Midbrain (tissue), 1 donor: Measurements from ENCODE around the gene SDF2.
"Not testable (repeated sequence)": the region's sequence is repeated elsewhere in the genome, so short reads cannot be mapped to it uniquely, and the experiment has no call there.

ENCODE experiments used
- DNase-seq: peaks from one replicate; lab custom pipeline; 2025; lab: John Stamatoyannopoulos, UW

The SDF2 gene

GRCh38 chr17:28684963-28685362, 23.3 kb upstream of the SDF2 start:
- peak; percentile 91 for DNase-seq

- DNase-seq = no peak
These were observed 20.9 kb upstream of the SDF2 start for GRCh38 chr17:28682655-28683054.

- no peak for DNase-seq
These were observed 14.3 kb upstream of the SDF2 start for GRCh38 chr17:28675980-28676379.

- DNase-seq = no peak
These were observed 13.8 kb upstream of the SDF2 start for GRCh38 chr17:28675490-28675889.

- no peak for DNase-seq
These were observed 8.2 kb upstream of the SDF2 start for GRCh38 chr17:28669918-28670317.

- DNase-seq = no peak
These were observed 6.2 kb upstream of the SDF2 start for GRCh38 chr17:28667870-28668269.

GRCh38 chr17:28665994-28666393, 4.3 kb upstream of the SDF2 start:
- no peak for DNase-seq

- no peak for DNase-seq
These were observed 2.0 kb upstream of the SDF2 start for GRCh38 chr17:28663723-28664122.

- no peak for DNase-seq
These were observed 772 bp upstream of the SDF2 start for GRCh38 chr17:28662527-28662829.

- not testable (repeated sequence) for DNase-seq
These were observed 2.2 kb downstream of the SDF2 start for GRCh38 chr17:28659497-28659881.

- DNase-seq = not testable (repeated sequence)
These were observed 2.8 kb downstream of the SDF2 start for GRCh38 chr17:28658766-28659496.

GRCh38 chr17:28658342-28658741, 3.4 kb downstream of the SDF2 start:
- not testable (repeated sequence) for DNase-seq

- no peak for DNase-seq
These were observed 4.0 kb downstream of the SDF2 start for GRCh38 chr17:28657756-28658155.

GRCh38 chr17:28655160-28655559, 6.5 kb downstream of the SDF2 start:
- DNase-seq = no peak

GRCh38 chr17:28648698-28649097, 13.0 kb downstream of the SDF2 start:
- DNase-seq = no peak

- DNase-seq = no peak
These were observed 15.5 kb downstream of the SDF2 start for GRCh38 chr17:28646039-28646754.

- no peak for DNase-seq
These were observed 16.1 kb downstream of the SDF2 start for GRCh38 chr17:28645576-28645939.

GRCh38 chr17:28644787-28645575, 16.7 kb downstream of the SDF2 start, which contains the start of gene BLTP2:
Gene BLTP2 (minus strand): TSS chr17:28645158. CDS start chr17:28645056, 102 bp downstream.
- peak; percentile 95 for DNase-seq

GRCh38 chr17:28643983-28644786, 17.5 kb downstream of the SDF2 start:
- DNase-seq = peak; percentile 21

- no peak for DNase-seq
These were observed 20.1 kb downstream of the SDF2 start for GRCh38 chr17:28641579-28641978.

- DNase-seq = no peak
These were observed 26.2 kb downstream of the SDF2 start for GRCh38 chr17:28635506-28635905.
